Measurements from ENCODE around the gene C4BPA. TPM values are rescaled to one million over a fixed set of nuclear protein-coding genes. Genes with fewer than 3 reads are reported as not detected.

The C4BPA gene
- polyA plus RNA-seq, 2 donors, result 0.01 TPM; not detected in 1

DNA sequence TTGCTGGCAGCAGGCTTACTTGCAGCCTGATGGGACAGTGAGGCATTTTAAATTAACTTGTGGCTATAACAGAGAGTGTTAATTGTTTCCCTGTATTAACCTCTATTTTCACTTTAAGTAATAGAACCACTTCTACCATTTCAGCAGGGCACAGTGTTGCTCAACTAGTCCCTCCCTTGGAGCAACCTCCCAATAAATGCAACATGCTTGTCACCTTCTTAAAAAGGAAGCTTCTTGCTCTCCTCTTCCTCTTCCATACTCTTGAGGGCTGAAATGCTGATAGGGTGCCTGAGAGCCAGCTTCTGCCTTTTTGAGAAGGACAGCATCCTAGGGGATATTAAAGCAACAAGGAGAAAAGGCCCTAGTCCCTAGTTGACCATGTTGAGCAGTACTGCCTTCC is 52.1 kb downstream of the C4BPA start:
- Histone ChIP-seq H3K4me1 (ENCODE audit: control insufficient read depth in 2 of 2, insufficient read depth in 2 of 2, low read length in 1 of 2) (no peaks in the 10 kb centered on the region), H3K36me3 (ENCODE audit: control insufficient read depth in 2 of 2, insufficient read depth in 2 of 2, low read length in 1 of 2) (no peaks in the 10 kb centered on the region), H3K27ac (ENCODE audit: low read depth in 2 of 2, low read length in 1 of 2) (no peak overlapping the region), H3K9me3 (ENCODE audit: control insufficient read depth in 2 of 2, insufficient read depth in 1 of 2, low read depth in 1 of 2, low read length in 1 of 2) (no peaks in the 10 kb centered on the region), H3K4me3 (ENCODE audit: low read depth in 1 of 2, low read length in 2 of 2) (no peak overlapping the region), H3K27me3 (ENCODE audit: control insufficient read depth in 1 of 2, insufficient read depth in 2 of 2, low read length in 2 of 2) (no peaks in the 10 kb centered on the region)

DNA sequence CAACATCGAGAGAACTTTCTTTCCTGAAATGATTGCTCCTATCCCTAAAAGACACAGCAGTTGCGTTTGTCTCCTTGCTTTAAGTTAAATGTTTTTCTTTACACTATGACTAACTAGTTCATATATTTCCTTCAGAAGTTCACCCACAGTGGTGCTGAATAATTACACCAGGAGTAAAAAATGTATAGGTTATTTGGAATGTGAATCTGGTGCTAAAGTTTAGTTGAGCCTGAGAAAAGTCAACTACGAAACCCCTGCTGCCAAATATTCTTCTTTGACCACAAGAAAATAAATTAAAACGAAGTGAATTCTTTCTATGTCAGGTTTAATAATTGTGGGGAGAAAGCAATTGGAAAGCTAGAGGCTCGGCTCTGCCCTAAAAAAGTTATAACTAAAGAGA is 52.8 kb downstream of the C4BPA start:
- Histone ChIP-seq H3K4me1 (ENCODE audit: control insufficient read depth in 2 of 2, insufficient read depth in 2 of 2, low read length in 1 of 2) (no peaks in the 10 kb centered on the region), H3K36me3 (ENCODE audit: control insufficient read depth in 2 of 2, insufficient read depth in 2 of 2, low read length in 1 of 2) (no peaks in the 10 kb centered on the region), H3K4me3 (ENCODE audit: low read depth in 1 of 2, low read length in 2 of 2) (no peak overlapping the region), H3K9me3 (ENCODE audit: control insufficient read depth in 2 of 2, insufficient read depth in 1 of 2, low read depth in 1 of 2, low read length in 1 of 2) (no peaks in the 10 kb centered on the region), H3K27me3 (ENCODE audit: control insufficient read depth in 1 of 2, insufficient read depth in 2 of 2, low read length in 2 of 2) (no peaks in the 10 kb centered on the region), H3K27ac (ENCODE audit: low read depth in 2 of 2, low read length in 1 of 2) (no peak overlapping the region)
- WGBS, 2 donors, result 83 to 86% methylated on average over 5 of the region's 5 CpGs

DNA sequence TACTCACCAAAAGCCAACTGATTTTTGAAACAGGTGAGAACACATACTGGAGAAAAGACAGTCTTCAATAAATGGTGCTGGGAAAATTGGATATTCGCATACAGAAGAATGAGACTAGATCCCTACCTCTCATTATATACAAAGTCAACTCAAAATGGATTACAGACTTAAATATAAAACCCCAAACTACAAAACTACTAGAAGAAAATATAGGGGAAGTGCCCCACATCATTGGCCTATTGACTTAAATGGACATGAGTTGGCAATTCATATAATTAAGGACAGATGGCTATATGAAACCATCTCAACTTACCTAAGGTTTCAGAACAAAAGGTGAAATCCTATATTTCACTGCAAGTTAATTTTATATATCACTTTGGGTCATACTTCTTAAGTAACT is 60.1 kb downstream of the C4BPA start:
- Histone ChIP-seq H3K27me3 (ENCODE audit: control insufficient read depth in 1 of 2, insufficient read depth in 2 of 2, low read length in 2 of 2) (no peaks in the 10 kb centered on the region), H3K4me1 (ENCODE audit: control insufficient read depth in 2 of 2, insufficient read depth in 2 of 2, low read length in 1 of 2) (no peaks in the 10 kb centered on the region), H3K9me3 (ENCODE audit: control insufficient read depth in 2 of 2, insufficient read depth in 1 of 2, low read depth in 1 of 2, low read length in 1 of 2) (no peaks in the 10 kb centered on the region), H3K36me3 (ENCODE audit: control insufficient read depth in 2 of 2, insufficient read depth in 2 of 2, low read length in 1 of 2) (no peaks in the 10 kb centered on the region), H3K27ac (ENCODE audit: low read depth in 2 of 2, low read length in 1 of 2) (no peak overlapping the region), H3K4me3 (ENCODE audit: low read depth in 1 of 2, low read length in 2 of 2) (no peak overlapping the region)
- WGBS, 2 donors, result 91 to 97% methylated on average over 1 of the region's 1 CpG

DNA sequence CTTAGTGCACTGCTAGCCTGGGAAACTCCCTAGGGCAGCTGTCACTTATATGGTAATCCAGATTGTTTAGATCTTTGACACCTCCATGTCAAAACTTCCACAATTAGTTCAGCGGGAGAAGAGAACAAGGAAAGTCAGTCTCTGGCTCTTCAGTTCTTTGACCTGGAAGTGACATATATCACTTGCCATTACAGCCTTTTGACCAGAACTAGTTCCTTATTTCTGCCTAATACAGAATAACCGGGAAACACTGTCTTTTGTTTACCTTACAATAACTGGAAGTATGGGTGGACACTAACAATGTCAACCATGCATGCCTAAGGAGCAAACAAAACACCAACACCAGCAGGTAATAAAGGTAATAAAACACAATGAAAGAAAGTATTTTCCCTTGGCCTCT is 68.3 kb downstream of the C4BPA start:
- 62 to 68% methylated on average over 2 of the region's 2 CpGs for WGBS, 2 donors
- Histone ChIP-seq H3K27ac (ENCODE audit: low read depth in 2 of 2, low read length in 1 of 2) (no peak overlapping the region), H3K27me3 (ENCODE audit: control insufficient read depth in 1 of 2, insufficient read depth in 2 of 2, low read length in 2 of 2) (no peaks in the 10 kb centered on the region), H3K4me1 (ENCODE audit: control insufficient read depth in 2 of 2, insufficient read depth in 2 of 2, low read length in 1 of 2) (no peaks in the 10 kb centered on the region), H3K36me3 (ENCODE audit: control insufficient read depth in 2 of 2, insufficient read depth in 2 of 2, low read length in 1 of 2) (no peaks in the 10 kb centered on the region), H3K9me3 (ENCODE audit: control insufficient read depth in 2 of 2, insufficient read depth in 1 of 2, low read depth in 1 of 2, low read length in 1 of 2) (no peaks in the 10 kb centered on the region), H3K4me3 (ENCODE audit: low read depth in 1 of 2, low read length in 2 of 2) (no peak overlapping the region)

DNA sequence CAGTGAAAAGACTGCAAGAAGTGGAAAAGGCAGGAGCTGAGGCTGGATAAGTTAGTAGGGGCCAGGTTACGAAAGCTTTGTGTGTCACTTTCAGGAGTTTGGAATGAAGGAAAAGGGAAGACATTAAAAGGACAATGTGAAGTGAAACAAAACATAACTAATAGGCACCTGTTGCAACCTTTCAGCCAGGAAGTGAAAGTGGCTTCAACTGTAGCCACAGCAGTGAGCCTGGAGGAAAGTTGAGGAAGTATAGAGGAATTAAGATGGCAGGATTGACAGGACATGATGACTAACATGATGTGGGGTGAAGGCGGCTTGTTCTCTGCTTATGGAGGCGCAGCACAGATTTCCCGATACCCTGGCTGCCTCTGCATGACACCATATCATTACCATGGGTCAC is 68.9 kb downstream of the C4BPA start:
- Histone ChIP-seq H3K4me3 (ENCODE audit: low read depth in 1 of 2, low read length in 2 of 2) (no peak overlapping the region), H3K27me3 (ENCODE audit: control insufficient read depth in 1 of 2, insufficient read depth in 2 of 2, low read length in 2 of 2) (no peaks in the 10 kb centered on the region), H3K4me1 (ENCODE audit: control insufficient read depth in 2 of 2, insufficient read depth in 2 of 2, low read length in 1 of 2) (no peaks in the 10 kb centered on the region), H3K27ac (ENCODE audit: low read depth in 2 of 2, low read length in 1 of 2) (no peak overlapping the region), H3K9me3 (ENCODE audit: control insufficient read depth in 2 of 2, insufficient read depth in 1 of 2, low read depth in 1 of 2, low read length in 1 of 2) (no peaks in the 10 kb centered on the region), H3K36me3 (ENCODE audit: control insufficient read depth in 2 of 2, insufficient read depth in 2 of 2, low read length in 1 of 2) (no peaks in the 10 kb centered on the region)
- whole genome bisulfite sequencing, 2 donors, result 90 to 93% methylated on average over 4 of the region's 4 CpGs

DNA sequence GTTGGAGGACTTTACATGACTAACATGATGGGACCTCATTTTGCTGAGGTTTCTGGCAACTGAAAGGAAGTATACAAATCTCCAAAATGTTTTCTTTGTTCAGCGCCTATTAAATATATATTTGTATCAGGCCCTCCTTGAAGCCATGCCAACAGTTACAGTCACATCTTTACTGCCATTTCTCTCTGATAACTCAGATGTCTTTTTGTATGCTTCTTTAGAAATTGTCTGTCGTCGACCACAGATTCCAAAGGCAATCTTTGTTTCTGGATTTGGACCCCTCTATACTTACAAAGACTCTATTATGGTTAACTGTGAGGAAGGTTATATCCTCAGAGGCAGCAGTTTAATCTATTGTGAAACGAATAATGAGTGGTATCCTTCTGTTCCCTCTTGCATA is 69.4 kb downstream of the C4BPA start:
- no peak overlapping the region for H3K4me3 ChIP-seq (ENCODE audit: low read depth in 1 of 2, low read length in 2 of 2)
- no peaks in the 10 kb centered on the region for H3K4me1 ChIP-seq (ENCODE audit: control insufficient read depth in 2 of 2, insufficient read depth in 2 of 2, low read length in 1 of 2)
- H3K36me3 ChIP-seq (ENCODE audit: control insufficient read depth in 2 of 2, insufficient read depth in 2 of 2, low read length in 1 of 2), result no peaks in the 10 kb centered on the region
- 89 to 93% methylated on average over 4 of the region's 4 CpGs for WGBS, 2 donors
- no peaks in the 10 kb centered on the region for H3K9me3 ChIP-seq (ENCODE audit: control insufficient read depth in 2 of 2, insufficient read depth in 1 of 2, low read depth in 1 of 2, low read length in 1 of 2)
- no peaks in the 10 kb centered on the region for H3K27me3 ChIP-seq (ENCODE audit: control insufficient read depth in 1 of 2, insufficient read depth in 2 of 2, low read length in 2 of 2)
- no peak overlapping the region for H3K27ac ChIP-seq (ENCODE audit: low read depth in 2 of 2, low read length in 1 of 2)

DNA sequence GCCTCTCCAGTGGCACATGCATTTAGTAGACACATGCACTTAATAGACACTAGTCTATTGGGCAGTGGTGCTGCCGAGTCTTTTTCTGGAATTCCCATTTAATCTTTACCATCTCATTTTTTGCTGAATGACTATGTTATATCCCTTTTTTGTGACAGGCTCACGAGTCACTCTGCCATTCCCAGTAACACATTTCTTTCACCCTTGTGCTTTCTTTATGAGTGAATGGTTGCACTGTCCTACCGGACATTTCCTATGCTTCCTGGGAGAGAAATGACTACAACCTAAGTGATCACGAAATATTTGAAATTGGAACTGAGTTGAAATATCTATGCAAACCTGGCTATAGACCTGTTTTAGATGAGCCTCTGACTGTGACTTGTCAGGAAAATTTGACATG is 70.9 kb downstream of the C4BPA start:
- Histone ChIP-seq H3K27me3 (ENCODE audit: control insufficient read depth in 1 of 2, insufficient read depth in 2 of 2, low read length in 2 of 2) (no peaks in the 10 kb centered on the region), H3K9me3 (ENCODE audit: control insufficient read depth in 2 of 2, insufficient read depth in 1 of 2, low read depth in 1 of 2, low read length in 1 of 2) (no peaks in the 10 kb centered on the region), H3K27ac (ENCODE audit: low read depth in 2 of 2, low read length in 1 of 2) (no peak overlapping the region), H3K36me3 (ENCODE audit: control insufficient read depth in 2 of 2, insufficient read depth in 2 of 2, low read length in 1 of 2) (no peaks in the 10 kb centered on the region), H3K4me1 (ENCODE audit: control insufficient read depth in 2 of 2, insufficient read depth in 2 of 2, low read length in 1 of 2) (no peaks in the 10 kb centered on the region), H3K4me3 (ENCODE audit: low read depth in 1 of 2, low read length in 2 of 2) (no peak overlapping the region)
- 86 to 87% methylated on average over 4 of the region's 4 CpGs for WGBS, 2 donors

DNA sequence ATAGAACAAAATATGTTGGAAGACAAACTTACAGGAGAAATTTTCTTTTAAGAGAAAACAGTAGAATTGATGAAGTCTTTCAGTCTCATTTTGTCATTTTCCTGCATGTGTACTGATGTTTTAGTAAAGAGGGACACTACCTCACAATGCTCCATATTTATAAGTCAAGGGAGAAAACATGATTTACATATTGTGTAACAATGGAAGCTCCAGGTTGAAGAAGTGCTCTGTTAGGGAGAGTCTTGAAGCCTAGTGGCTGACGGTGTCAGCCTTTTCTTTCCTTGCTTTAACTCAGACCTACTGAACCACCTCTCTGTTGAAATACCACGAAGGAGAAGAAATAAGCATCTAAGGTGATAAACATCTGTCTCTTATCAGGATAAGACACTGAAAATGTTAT is 75.0 kb downstream of the C4BPA start:
- no peaks in the 10 kb centered on the region for H3K4me1 ChIP-seq (ENCODE audit: control insufficient read depth in 2 of 2, insufficient read depth in 2 of 2, low read length in 1 of 2)
- no peaks in the 10 kb centered on the region for H3K27me3 ChIP-seq (ENCODE audit: control insufficient read depth in 1 of 2, insufficient read depth in 2 of 2, low read length in 2 of 2)
- H3K36me3 ChIP-seq (ENCODE audit: control insufficient read depth in 2 of 2, insufficient read depth in 2 of 2, low read length in 1 of 2), result no peaks in the 10 kb centered on the region
- WGBS, 2 donors, result 70 to 76% methylated on average over 2 of the region's 2 CpGs
- H3K27ac ChIP-seq (ENCODE audit: low read depth in 2 of 2, low read length in 1 of 2), result no peak overlapping the region
- H3K9me3 ChIP-seq (ENCODE audit: control insufficient read depth in 2 of 2, insufficient read depth in 1 of 2, low read depth in 1 of 2, low read length in 1 of 2), result no peaks in the 10 kb centered on the region
- no peak overlapping the region for H3K4me3 ChIP-seq (ENCODE audit: low read depth in 1 of 2, low read length in 2 of 2)

DNA sequence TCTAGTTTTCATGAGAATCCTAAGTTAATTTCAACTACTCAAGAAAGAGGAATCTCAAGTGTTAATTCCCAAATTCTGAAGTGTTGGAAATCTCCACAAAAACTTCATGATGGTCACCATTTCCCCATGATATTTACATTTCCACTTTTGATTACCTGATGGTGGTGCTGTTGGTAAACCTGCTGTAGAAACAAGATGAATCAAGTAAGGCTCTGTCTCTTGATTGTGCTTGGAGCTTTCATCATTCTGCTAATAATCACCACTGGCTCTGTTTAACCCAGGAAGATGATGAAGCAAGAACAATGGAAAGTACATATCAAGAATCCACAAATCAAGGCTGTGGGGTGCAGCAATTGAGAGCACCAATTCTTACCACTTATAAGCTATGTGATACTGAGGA is 77.8 kb downstream of the C4BPA start:
- no peak overlapping the region for H3K4me3 ChIP-seq (ENCODE audit: low read depth in 1 of 2, low read length in 2 of 2)
- H3K4me1 ChIP-seq (ENCODE audit: control insufficient read depth in 2 of 2, insufficient read depth in 2 of 2, low read length in 1 of 2), result no peaks in the 10 kb centered on the region
- H3K9me3 ChIP-seq (ENCODE audit: control insufficient read depth in 2 of 2, insufficient read depth in 1 of 2, low read depth in 1 of 2, low read length in 1 of 2), result no peaks in the 10 kb centered on the region
- H3K36me3 ChIP-seq (ENCODE audit: control insufficient read depth in 2 of 2, insufficient read depth in 2 of 2, low read length in 1 of 2), result no peaks in the 10 kb centered on the region
- no peak overlapping the region for H3K27ac ChIP-seq (ENCODE audit: low read depth in 2 of 2, low read length in 1 of 2)
- H3K27me3 ChIP-seq (ENCODE audit: control insufficient read depth in 1 of 2, insufficient read depth in 2 of 2, low read length in 2 of 2), result no peaks in the 10 kb centered on the region

DNA sequence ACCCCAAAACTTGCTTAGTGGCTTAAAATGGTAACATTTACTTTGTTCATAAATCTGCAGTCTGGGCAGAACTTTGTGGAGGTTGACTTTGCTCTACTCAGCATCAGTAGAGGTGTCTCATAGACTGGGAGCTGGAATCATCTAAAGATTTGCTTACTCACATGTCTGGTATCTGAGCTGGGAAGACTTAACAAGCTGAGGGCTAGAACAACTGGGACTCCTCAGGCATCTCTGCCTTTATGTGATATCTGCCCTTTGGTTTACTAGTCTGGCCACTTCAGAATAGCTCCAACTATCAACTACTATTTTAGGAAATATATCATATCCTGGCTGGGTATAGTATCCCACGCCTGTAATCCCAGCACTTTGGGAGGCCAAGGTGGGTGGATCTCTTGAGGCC is 82.5 kb downstream of the C4BPA start:
- no peak overlapping the region for H3K4me3 ChIP-seq (ENCODE audit: low read depth in 1 of 2, low read length in 2 of 2)
- no peak overlapping the region for H3K27ac ChIP-seq (ENCODE audit: low read depth in 2 of 2, low read length in 1 of 2)
- no peaks in the 10 kb centered on the region for H3K36me3 ChIP-seq (ENCODE audit: control insufficient read depth in 2 of 2, insufficient read depth in 2 of 2, low read length in 1 of 2)
- H3K9me3 ChIP-seq (ENCODE audit: control insufficient read depth in 2 of 2, insufficient read depth in 1 of 2, low read depth in 1 of 2, low read length in 1 of 2), result no peaks in the 10 kb centered on the region
- no peaks in the 10 kb centered on the region for H3K4me1 ChIP-seq (ENCODE audit: control insufficient read depth in 2 of 2, insufficient read depth in 2 of 2, low read length in 1 of 2)
- H3K27me3 ChIP-seq (ENCODE audit: control insufficient read depth in 1 of 2, insufficient read depth in 2 of 2, low read length in 2 of 2), result no peaks in the 10 kb centered on the region
- WGBS, 2 donors, result 91 to 93% methylated on average over 1 of the region's 1 CpG

All from esophagus (tissue), 2 donors.